ENCODE data around the gene MEG3.

MEG3 gene

GRCh38 chr14:100883789-100884101 is 57.8 kb downstream of the MEG3 start:
- DNase-seq = no peak

GRCh38 chr14:100884456-100884855 is 58.5 kb downstream of the MEG3 start:
- no peak for DNase-seq

GRCh38 chr14:100885196-100885595 is 59.3 kb downstream of the MEG3 start:
- no peak for DNase-seq

GRCh38 chr14:100885617-100886016 is 59.7 kb downstream of the MEG3 start:
- DNase-seq = no peak

GRCh38 chr14:100887728-100888335 is 61.9 kb downstream of the MEG3 start:
- DNase-seq = no peak

GRCh38 chr14:100888789-100889315 is 62.9 kb downstream of the MEG3 start:
- no peak for DNase-seq

- no peak for DNase-seq
Measured at GRCh38 chr14:100889641-100890040, 63.7 kb downstream of the MEG3 start.

- DNase-seq = no peak
Measured at GRCh38 chr14:100890061-100890850, 64.3 kb downstream of the MEG3 start.

GRCh38 chr14:100891051-100891450 is 65.1 kb downstream of the MEG3 start:
- no peak for DNase-seq

- no peak for DNase-seq
Measured at GRCh38 chr14:100891501-100892445, 65.9 kb downstream of the MEG3 start.

- no peak for DNase-seq
Measured at GRCh38 chr14:100892496-100893227, 66.7 kb downstream of the MEG3 start.

- DNase-seq = no peak
Measured at GRCh38 chr14:100893228-100893601, 67.3 kb downstream of the MEG3 start.

- no peak for DNase-seq
Measured at GRCh38 chr14:100893760-100894159, 67.8 kb downstream of the MEG3 start.

- DNase-seq = no peak
Measured at GRCh38 chr14:100894416-100894815, 68.5 kb downstream of the MEG3 start.

GRCh38 chr14:100895411-100895810 is 69.5 kb downstream of the MEG3 start:
- no peak for DNase-seq

GRCh38 chr14:100896369-100897060 is 70.6 kb downstream of the MEG3 start:
- no peak for DNase-seq

- no peak for DNase-seq
Measured at GRCh38 chr14:100898465-100898864, 72.5 kb downstream of the MEG3 start.

GRCh38 chr14:100898935-100899883 is 73.3 kb downstream of the MEG3 start:
- DNase-seq = no peak

- DNase-seq = no peak
Measured at GRCh38 chr14:100899884-100900771, 74.2 kb downstream of the MEG3 start.
